Activated CD8-positive, alpha-beta memory T cell treated with anti-CD3 and anti-CD28 coated beads for 36 hours (primary cell): Measurements from ENCODE around the gene FAT4. TPM values are rescaled to one million over a fixed set of nuclear protein-coding genes. Genes with fewer than 3 reads are reported as not detected.

Experiments
- CTCF ChIA-PET: fragments of 350-600 bp; sonication (Branson Sonifier 250); formaldehyde crosslinking; loops from one replicate; lab custom pipeline; 2021; ENCODE audit warnings: antibody characterized with exemption; lab: Charles Lee
- POLR2A ChIA-PET: fragments of 350-600 bp; sonication (Branson Sonifier 250); formaldehyde crosslinking; loops from one replicate; lab custom pipeline; 2021; ENCODE audit warnings: antibody characterized with exemption; lab: Charles Lee
- total RNA-seq, 2 experiments: library from RNA; stranded (reverse); gene quantifications; one replicate each; pipeline ENCODE4 v1.2.3, GENCODE V29; 2021

FAT4 gene, protein sequence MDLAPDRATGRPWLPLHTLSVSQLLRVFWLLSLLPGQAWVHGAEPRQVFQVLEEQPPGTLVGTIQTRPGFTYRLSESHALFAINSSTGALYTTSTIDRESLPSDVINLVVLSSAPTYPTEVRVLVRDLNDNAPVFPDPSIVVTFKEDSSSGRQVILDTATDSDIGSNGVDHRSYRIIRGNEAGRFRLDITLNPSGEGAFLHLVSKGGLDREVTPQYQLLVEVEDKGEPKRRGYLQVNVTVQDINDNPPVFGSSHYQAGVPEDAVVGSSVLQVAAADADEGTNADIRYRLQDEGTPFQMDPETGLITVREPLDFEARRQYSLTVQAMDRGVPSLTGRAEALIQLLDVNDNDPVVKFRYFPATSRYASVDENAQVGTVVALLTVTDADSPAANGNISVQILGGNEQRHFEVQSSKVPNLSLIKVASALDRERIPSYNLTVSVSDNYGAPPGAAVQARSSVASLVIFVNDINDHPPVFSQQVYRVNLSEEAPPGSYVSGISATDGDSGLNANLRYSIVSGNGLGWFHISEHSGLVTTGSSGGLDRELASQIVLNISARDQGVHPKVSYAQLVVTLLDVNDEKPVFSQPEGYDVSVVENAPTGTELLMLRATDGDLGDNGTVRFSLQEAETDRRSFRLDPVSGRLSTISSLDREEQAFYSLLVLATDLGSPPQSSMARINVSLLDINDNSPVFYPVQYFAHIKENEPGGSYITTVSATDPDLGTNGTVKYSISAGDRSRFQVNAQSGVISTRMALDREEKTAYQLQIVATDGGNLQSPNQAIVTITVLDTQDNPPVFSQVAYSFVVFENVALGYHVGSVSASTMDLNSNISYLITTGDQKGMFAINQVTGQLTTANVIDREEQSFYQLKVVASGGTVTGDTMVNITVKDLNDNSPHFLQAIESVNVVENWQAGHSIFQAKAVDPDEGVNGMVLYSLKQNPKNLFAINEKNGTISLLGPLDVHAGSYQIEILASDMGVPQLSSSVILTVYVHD (N-terminal part only)
- under 1 TPM; 0.02 TPM for total RNA-seq

DNA sequence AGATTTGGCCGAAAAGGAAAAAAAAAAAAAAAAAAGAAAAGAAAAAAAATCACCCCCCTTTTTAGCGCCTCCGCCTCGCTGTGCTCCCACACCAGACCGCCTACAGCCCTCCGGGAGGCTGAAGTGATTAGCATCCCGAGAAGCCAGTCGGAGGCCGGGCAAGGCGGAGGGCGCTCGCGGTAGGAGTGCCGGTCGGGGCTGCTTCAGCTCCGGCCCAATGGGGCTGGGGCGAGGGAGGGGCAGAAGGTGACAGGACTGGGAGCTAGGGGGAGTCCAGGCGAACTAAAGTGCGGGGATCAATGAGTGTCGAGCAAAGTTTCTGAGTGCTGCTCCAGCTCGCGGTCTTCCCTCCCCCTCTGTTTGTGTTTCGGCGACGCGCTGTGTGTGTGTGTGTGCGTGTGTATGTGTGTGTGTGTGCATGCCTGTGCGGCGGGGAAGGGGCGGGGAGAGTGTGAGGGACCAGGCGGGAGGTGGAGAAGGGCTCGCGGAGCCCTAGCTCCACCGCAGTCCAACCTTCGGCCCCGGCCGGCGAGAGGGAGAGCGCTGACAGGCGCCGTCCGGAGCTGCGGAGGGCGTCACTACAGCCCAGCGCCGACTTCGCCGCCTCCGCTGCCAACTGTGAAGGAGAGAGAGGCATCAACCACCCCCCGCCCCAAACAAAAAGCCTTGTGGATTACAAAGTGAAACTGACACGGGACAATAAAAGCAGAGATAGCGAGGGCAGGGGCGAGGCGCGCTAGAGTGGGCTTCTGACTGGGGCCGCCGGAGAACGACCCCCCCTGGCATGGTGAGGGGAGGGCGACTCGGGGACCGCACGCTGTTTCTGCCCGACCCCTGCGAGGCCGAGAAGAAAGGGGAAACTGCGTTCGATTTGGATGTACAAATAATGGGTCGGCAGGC is at the start of gene FAT4:
Gene FAT4 (plus strand): TSS at position 280 of the 900 bp plus-strand sequence. CDS start 1,457 bp downstream, outside the sequence.
- ChIA-PET POLR2A (no interaction called here), CTCF (interaction anchor here (0.6 kb wide), 1 partner anchor 1051 kb away, joined by 3 read pairs; no protein-coding TSS in a partner anchor)

- POLR2A ChIA-PET: no interaction called here
- CTCF ChIA-PET: no interaction called here
Observed at GRCh38 chr4:125265846-125266245, 48.9 kb upstream of the FAT4 start.

DNA sequence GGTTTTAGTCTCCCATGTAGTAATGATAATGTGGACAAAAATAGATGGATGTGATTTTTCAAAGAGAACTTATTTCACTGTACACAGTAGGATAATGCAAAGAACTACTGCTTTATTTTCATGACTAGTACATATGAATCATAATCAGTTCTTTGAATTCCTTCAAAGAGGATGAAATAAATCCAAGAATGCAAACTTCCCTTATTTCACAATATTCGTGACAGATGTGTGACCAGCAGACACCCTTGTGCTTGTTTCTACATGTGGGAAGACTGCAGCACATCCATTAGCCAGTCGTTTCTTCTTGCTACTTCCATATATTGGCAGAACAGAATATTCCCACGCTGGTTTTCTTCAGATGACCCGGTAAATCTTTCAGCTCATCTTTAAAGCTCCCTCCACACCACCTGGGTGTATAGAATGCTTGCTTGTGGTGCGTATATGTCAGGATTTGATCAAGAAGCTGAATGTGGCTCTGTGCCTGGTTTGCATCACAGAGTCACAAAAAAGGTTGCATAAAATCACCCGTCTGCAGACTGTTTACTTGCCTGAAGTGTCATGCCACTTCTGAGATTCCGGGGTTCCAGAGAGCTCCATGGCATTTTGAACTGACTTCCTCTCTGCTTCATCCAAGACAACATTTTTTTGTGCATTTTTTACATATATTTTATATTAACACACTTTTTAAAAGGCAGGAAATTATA is 47.7 kb upstream of the FAT4 start:
- CTCF ChIA-PET: no interaction called here
- POLR2A ChIA-PET: no interaction called here

GRCh38 chr4:125267630-125268029 is 47.1 kb upstream of the FAT4 start:
- ChIA-PET POLR2A (no interaction called here), CTCF (no interaction called here)

GRCh38 chr4:125268068-125268755 is 46.5 kb upstream of the FAT4 start:
- POLR2A ChIA-PET: no interaction called here
- CTCF ChIA-PET: no interaction called here

- POLR2A ChIA-PET: no interaction called here
Observed at GRCh38 chr4:125276811-125277210, 37.9 kb upstream of the FAT4 start.

GRCh38 chr4:125277790-125278189 is 37.0 kb upstream of the FAT4 start:
- CTCF ChIA-PET: no interaction called here

More at GRCh38 chr4:125276811-125277210, 37.9 kb upstream of the FAT4 start:
- CTCF ChIA-PET: no interaction called here

DNA sequence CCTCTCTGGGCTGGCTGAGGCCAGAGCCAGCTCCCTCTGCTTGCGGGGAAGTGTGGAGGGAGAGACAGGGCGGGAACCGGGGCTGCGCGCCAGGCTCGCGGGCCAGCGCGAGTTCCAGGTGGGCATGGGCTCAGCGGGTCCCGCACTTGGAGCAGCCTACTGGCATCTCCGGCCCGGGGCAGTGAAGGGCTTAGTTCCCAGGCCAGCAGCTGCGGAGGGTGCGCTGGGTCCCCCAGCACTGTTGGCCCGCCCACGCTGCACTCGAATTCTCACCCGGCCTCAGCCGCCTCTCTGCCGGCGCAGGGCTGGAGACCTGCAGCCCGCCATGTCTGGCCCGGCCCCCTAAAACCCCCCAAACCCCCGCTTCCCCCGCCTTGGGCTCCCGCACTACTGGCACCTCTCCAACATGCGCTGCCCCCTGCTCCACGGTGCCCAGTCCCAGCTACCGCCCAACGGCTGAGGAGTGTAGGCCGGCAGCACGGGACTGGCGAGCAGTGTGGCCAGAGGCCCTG is 33.8 kb upstream of the FAT4 start:
- ChIA-PET CTCF (no interaction called here), POLR2A (no interaction called here)

More at GRCh38 chr4:125277790-125278189, 37.0 kb upstream of the FAT4 start:
- POLR2A ChIA-PET: no interaction called here

GRCh38 chr4:125283707-125284279 is 31.0 kb upstream of the FAT4 start:
- POLR2A ChIA-PET: no interaction called here
- CTCF ChIA-PET: no interaction called here

DNA sequence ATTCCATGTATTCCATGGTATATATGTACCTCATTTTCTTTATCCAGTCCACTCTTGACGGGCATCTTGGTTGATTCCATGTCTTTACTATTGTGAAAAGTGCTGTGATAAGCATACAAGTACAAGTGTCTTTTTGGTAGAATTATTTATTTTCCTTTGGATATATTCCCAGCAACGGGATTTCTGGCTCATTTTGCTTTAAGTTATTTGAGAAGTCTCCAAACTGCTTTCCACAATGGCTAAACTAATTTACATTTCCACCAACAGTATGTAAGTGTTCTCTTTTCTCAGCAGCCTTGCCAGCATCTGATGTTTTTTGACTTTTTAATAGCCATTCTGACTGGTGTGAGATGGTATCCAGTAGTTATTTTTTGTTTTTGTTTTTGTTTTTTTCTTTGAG is 17.6 kb upstream of the FAT4 start:
- ChIA-PET POLR2A (no interaction called here), CTCF (no interaction called here)

DNA sequence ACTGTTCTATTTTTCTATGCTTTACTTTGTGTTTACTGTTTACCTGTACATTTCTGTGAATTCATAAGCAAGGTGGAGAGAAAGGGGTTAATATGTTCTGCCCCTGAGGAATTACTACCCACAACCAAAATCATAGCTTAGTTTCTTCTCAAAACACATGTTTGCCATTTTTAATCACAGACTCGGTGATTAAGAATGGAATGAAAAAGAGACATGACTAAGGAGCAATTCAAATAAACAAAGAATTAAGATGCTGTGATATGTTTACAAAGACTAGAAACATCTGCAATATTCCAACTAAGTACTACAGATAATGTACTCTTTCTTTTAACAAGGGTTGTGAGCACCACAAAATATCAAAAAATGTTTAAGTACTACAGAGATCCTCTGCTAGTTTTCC is 11.7 kb upstream of the FAT4 start:
- ChIA-PET CTCF (no interaction called here), POLR2A (no interaction called here)

DNA sequence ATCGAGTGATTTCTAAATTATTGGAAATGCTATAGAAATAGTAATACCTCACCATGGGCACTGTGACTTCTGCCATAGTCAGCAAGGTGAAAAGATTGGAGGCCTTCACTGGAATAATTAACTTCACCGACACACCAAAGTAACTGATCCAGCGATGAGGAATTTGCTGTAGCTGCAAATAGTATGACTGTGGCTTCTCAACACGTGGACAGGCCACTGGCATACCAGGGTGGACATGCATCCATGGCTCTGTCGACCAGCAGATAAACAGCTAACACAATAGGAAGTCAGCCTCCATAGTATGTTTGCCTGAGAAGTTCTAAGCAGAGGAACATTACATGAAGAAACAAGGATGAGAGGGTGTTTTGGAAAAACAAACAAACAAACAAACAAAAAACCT is 10.9 kb upstream of the FAT4 start:
- POLR2A ChIA-PET: no interaction called here
- CTCF ChIA-PET: no interaction called here

GRCh38 chr4:125306112-125306511 is 8.6 kb upstream of the FAT4 start:
- ChIA-PET CTCF (no interaction called here), POLR2A (no interaction called here)

GRCh38 chr4:125306533-125306932 is 8.2 kb upstream of the FAT4 start:
- POLR2A ChIA-PET: no interaction called here
- CTCF ChIA-PET: no interaction called here

- POLR2A ChIA-PET: no interaction called here
- CTCF ChIA-PET: no interaction called here
Observed at GRCh38 chr4:125311503-125311902, 3.3 kb upstream of the FAT4 start.

DNA sequence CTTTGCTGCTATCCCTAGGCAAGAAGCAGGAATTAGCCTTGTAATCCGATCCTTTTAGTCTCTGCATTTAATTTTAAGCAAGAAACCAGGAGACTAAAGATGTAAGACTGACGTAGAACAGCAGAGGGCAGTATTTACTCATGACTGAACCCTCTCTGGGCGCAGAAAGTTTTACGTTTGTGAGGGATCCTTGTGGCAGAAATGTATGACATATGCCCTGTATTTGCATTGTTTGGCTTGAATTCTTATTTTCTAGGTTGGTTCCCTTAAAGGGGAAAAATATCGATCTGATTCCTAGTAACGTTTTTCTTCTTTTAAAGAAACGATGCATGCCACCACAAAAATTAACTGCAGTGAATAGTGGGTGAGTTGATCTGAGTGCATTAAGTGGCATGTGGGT is 1.3 kb upstream of the FAT4 start:
- CTCF ChIA-PET: no interaction called here

DNA sequence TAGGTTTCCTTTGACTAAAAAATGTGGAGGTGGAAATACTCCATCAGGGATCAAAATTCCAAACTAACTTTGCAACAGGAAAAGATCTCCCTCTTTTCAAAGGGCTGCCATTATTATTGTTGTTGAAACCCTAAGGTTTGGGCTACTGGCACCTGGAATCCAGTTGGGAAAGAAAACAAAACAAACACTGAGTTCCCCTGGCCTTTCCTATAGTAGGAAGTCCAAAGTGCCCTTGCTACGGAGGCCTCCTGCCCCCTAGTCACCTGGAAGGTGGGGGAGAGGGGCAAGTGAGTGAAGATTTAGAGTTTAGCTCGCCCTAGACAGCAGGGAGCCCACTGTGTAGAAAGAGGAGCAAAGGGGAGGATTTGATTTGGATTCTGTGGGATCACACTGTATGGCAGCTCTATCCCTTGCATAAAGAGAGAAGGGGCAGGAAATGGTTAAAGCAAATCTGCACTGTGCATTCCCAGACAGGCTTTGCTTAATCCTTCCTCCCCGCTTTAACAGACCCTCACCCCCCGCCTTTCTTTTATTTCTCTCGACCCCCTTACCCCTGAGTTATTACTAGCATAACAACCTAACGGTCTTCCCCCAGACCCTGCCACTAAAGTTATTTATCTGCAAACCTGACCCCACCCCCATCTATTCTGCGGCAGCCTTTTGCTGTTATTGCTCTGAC is 627 bp upstream of the FAT4 start:
- CTCF ChIA-PET: interaction anchor here (0.6 kb wide), 1 partner anchor 1051 kb away, joined by 3 read pairs; no protein-coding TSS in a partner anchor
- POLR2A ChIA-PET: no interaction called here

More for the DNA sequence above, 1.3 kb upstream of the FAT4 start:
- POLR2A ChIA-PET: no interaction called here
